Measurements from ENCODE around the gene LMBR1L. TPM values are rescaled to one million over a fixed set of nuclear protein-coding genes. Genes with fewer than 3 reads are reported as not detected.

The LMBR1L gene
- total and polyA plus RNA-seq, 2 of the 13 experiments (the other 11 are each of a cell fraction or from before 2014, with no cell fraction given), result 12.2 to 65.9 TPM

DNA sequence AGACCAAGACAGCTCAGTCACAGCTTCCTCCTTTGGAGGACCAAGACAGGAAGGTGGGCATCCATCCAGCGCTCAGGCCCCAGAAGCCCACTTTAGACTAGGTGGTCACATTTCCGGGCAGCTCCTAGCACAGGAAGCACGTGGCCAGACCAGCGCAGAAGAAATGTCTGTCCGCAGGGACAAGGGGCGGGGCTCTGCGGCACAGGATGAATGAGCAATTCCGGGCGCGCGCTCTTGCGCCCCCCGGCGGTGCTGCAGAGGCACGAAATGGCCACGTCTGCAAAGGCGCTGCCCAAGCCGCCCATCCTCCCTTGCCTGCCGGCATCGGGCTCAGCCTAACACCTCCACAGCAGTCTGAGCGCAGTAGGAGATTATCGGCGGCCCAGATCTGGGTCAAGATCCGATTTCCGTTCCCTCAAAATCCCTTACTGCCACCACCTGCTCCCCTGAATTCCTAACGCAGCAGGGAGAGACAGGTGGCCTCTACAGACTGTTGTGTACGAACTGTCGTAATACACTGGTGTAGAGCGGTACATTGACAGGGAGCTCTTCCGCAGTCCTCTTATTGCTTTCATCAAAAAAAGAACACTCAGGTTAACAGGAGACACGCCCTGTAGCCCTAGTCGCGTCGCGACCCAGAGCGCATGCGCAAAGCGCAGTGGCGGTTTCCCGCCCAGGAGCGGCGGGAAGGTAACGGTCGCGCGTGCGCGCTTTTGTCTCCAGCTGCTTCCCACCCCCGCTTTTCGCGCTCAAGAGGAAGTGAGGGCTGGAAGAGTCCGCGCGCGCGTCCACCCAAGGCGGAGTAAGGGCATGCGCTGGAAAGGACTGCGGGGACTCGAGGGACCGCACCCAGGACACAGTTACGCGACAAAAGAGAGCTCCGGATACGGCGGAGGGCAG lies 19.8 kb upstream of the LMBR1L start (continued):
- TF ChIP-seq TFE3 (CRISPR knock-in tag; IDR thresholded peaks at IDR 0.05) (peak; percentile 69), RARA (CRISPR knock-in tag; IDR thresholded peaks at IDR 0.05) (peak; percentile 45; the same call in 1 of the 2 replicates), GZF1 (CRISPR knock-in tag; IDR thresholded peaks at IDR 0.05) (peak; percentile 52; the same call in 1 of the 2 replicates), NCOA5 (CRISPR knock-in tag; IDR thresholded peaks at IDR 0.05) (no peak), NAIF1 (CRISPR knock-in tag; IDR thresholded peaks at IDR 0.05; ENCODE audit: borderline replicate concordance) (peak; percentile 95), YEATS4 (CRISPR knock-in tag; IDR thresholded peaks at IDR 0.05; ENCODE audit: borderline replicate concordance) (peak; percentile 97), AKAP8 (CRISPR knock-in tag; IDR thresholded peaks at IDR 0.05) (peak; percentile 97), CBFB (CRISPR knock-in tag; IDR thresholded peaks at IDR 0.05) (0 out of 2 replicates have a peak, but pooled peaks have one; percentile 52), ZKSCAN8 (CRISPR knock-in tag; IDR thresholded peaks at IDR 0.05; ENCODE audit: borderline replicate concordance) (peak; percentile 17; the same call in 1 of the 2 replicates), TBP (CRISPR knock-in tag; IDR thresholded peaks at IDR 0.05) (no peak), ZNF335 (CRISPR knock-in tag; IDR thresholded peaks at IDR 0.05) (peak; percentile 68; the same call in 1 of the 2 replicates), THRA (CRISPR knock-in tag; IDR thresholded peaks at IDR 0.05; ENCODE audit: borderline replicate concordance) (peak; percentile 25; the same call in 1 of the 2 replicates), ATF7 (IDR thresholded peaks at IDR 0.05) (no peak), ATF7 (CRISPR knock-in tag; IDR thresholded peaks at IDR 0.05) (no peak), ZNF282 (IDR thresholded peaks at IDR 0.05; ENCODE audit: partially characterized antibody) (no peak), ZNF251 (CRISPR knock-in tag; IDR thresholded peaks at IDR 0.05) (no peak; the same call in 1 of the 2 replicates), ZHX1 (CRISPR knock-in tag; IDR thresholded peaks at IDR 0.05; ENCODE audit: low read depth) (no peak; the same call in 1 of the 2 replicates), IRF1 (CRISPR knock-in tag; IDR thresholded peaks at IDR 0.05; ENCODE audit: low read depth) (no peak)
- TF ChIP-seq, protein P1, sequence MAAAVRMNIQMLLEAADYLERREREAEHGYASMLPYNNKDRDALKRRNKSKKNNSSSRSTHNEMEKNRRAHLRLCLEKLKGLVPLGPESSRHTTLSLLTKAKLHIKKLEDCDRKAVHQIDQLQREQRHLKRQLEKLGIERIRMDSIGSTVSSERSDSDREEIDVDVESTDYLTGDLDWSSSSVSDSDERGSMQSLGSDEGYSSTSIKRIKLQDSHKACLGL (CRISPR knock-in tag; IDR thresholded peaks at IDR 0.05), result peak; percentile 87
- TF ChIP-seq, protein P2, sequence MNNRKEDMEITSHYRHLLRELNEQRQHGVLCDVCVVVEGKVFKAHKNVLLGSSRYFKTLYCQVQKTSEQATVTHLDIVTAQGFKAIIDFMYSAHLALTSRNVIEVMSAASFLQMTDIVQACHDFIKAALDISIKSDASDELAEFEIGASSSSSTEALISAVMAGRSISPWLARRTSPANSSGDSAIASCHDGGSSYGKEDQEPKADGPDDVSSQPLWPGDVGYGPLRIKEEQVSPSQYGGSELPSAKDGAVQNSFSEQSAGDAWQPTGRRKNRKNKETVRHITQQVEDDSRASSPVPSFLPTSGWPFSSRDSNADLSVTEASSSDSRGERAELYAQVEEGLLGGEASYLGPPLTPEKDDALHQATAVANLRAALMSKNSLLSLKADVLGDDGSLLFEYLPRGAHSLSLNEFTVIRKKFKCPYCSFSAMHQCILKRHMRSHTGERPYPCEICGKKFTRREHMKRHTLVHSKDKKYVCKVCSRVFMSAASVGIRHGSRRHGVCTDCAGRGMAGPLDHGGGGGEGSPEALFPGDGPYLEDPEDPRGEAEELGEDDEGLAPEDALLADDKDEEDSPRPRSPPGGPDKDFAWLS (CRISPR knock-in tag; IDR thresholded peaks at IDR 0.05; ENCODE audit: borderline replicate concordance), result no peak
